H9 (cell line): ENCODE results near the gene DLG2. TPM values are rescaled to one million over a fixed set of nuclear protein-coding genes. Genes with fewer than 3 reads are reported as not detected.

Experiments
- DNase-seq: peaks from one replicate; pipeline ENCODE4 v3.0.0-alpha.2; 2017
- H2AFZ ChIP-seq: one replicate; pipeline ENCODE4 v1.6.1; 2013; ENCODE audit warnings: mild to moderate bottlenecking, low read length, control low read depth, moderate library complexity
- H2AK5ac ChIP-seq: 2 replicates; pipeline ENCODE4 v1.6.1; 2013; ENCODE audit warnings: low read length, control low read depth, mixed read lengths; ENCODE audit not compliant: insufficient read length
- H2BK120ac ChIP-seq: one replicate; pipeline ENCODE4 v1.6.1; 2013; ENCODE audit warnings: low read depth, mild to moderate bottlenecking, low read length, control low read depth, inconsistent platforms; ENCODE audit not compliant: poor library complexity, severe bottlenecking
- H2BK12ac ChIP-seq: 2 replicates; pipeline ENCODE4 v1.6.1; 2013; ENCODE audit warnings: low read length, control low read depth, mixed read lengths, low read depth; ENCODE audit not compliant: insufficient read length
- H2BK15ac ChIP-seq: 2 replicates; pipeline ENCODE4 v1.6.1; 2013; ENCODE audit warnings: low read depth, low read length, control low read depth
- H2BK20ac ChIP-seq: one replicate; pipeline ENCODE4 v1.6.1; 2013; ENCODE audit warnings: low read depth, mild to moderate bottlenecking, low read length, control low read depth, inconsistent platforms; ENCODE audit not compliant: poor library complexity, severe bottlenecking
- H2BK5ac ChIP-seq: 2 replicates; pipeline ENCODE4 v1.6.1; 2013; ENCODE audit warnings: low read length, control low read depth, mixed read lengths; ENCODE audit not compliant: insufficient read length
- H3K14ac ChIP-seq: 2 replicates; pipeline ENCODE4 v1.6.1; 2013; ENCODE audit warnings: low read length, control low read depth; ENCODE audit not compliant: insufficient read depth
- H3K18ac ChIP-seq: 2 replicates; pipeline ENCODE4 v1.6.1; 2013; ENCODE audit warnings: low read depth, mild to moderate bottlenecking, mixed read lengths, low read length, control low read depth; ENCODE audit not compliant: insufficient read length
- H3K23ac ChIP-seq: 2 replicates; pipeline ENCODE4 v1.6.1; 2013; ENCODE audit warnings: low read length, control low read depth, mixed read lengths, low read depth; ENCODE audit not compliant: insufficient read length
- H3K23me2 ChIP-seq: 2 replicates; pipeline ENCODE4 v1.6.1; 2013; ENCODE audit warnings: low read depth, mild to moderate bottlenecking, mixed read lengths, low read length, control low read depth; ENCODE audit not compliant: insufficient read length, poor library complexity, severe bottlenecking
- H3K27ac ChIP-seq: 2 replicates; pipeline ENCODE4 v1.5.1; 2013; ENCODE audit warnings: low read length, control low read depth, mixed read lengths, low read depth; ENCODE audit not compliant: insufficient read length
- H3K27me3 ChIP-seq: 2 replicates; pipeline ENCODE4 v1.6.1; 2013; ENCODE audit warnings: low read length, control low read depth, inconsistent platforms; ENCODE audit not compliant: insufficient read depth
- H3K4ac ChIP-seq: 2 replicates; pipeline ENCODE4 v1.6.1; 2013; ENCODE audit warnings: low read depth, mild to moderate bottlenecking, control low read depth, inconsistent platforms, low read length, moderate library complexity
- H3K4me1 ChIP-seq: 2 replicates; pipeline ENCODE4 v1.6.1; 2013; ENCODE audit warnings: low read length, control low read depth, inconsistent platforms; ENCODE audit not compliant: insufficient read depth
- H3K4me2 ChIP-seq: 2 replicates; pipeline ENCODE4 v1.6.1; 2013; ENCODE audit warnings: low read length, control low read depth, mixed read lengths; ENCODE audit not compliant: insufficient read length, insufficient read depth
- H3K56ac ChIP-seq: 2 replicates; pipeline ENCODE4 v1.6.1; 2013; ENCODE audit warnings: low read depth, mild to moderate bottlenecking, mixed read lengths, low read length, control low read depth; ENCODE audit not compliant: insufficient read length
- H3K79me1 ChIP-seq: 2 replicates; pipeline ENCODE4 v1.6.1; 2013; ENCODE audit warnings: low read depth, mild to moderate bottlenecking, moderate library complexity, low read length, control low read depth, inconsistent platforms; ENCODE audit not compliant: insufficient read depth, poor library complexity, severe bottlenecking
- H3K79me2 ChIP-seq: 2 replicates; pipeline ENCODE4 v1.6.1; 2013; ENCODE audit warnings: low read length, control low read depth, inconsistent platforms; ENCODE audit not compliant: insufficient read depth
- H3K9ac ChIP-seq: 2 replicates; pipeline ENCODE4 v1.6.1; 2013; ENCODE audit warnings: low read length, control low read depth, mixed read lengths; ENCODE audit not compliant: insufficient read length; ENCODE audit errors: extremely low read depth
- H3K9me3 ChIP-seq: one replicate; pipeline ENCODE4 v1.6.1; 2013; ENCODE audit warnings: low read depth, low read length, inconsistent platforms; ENCODE audit not compliant: control insufficient read depth
- H3T11ph ChIP-seq: one replicate; pipeline ENCODE4 v1.6.1; 2013; ENCODE audit warnings: mild to moderate bottlenecking, low read length, control low read depth, inconsistent platforms
- H4K20me1 ChIP-seq: one replicate; pipeline ENCODE4 v1.6.1; 2013; ENCODE audit not compliant: control insufficient read depth, insufficient read length, insufficient read depth
- H4K5ac ChIP-seq: 2 replicates; pipeline ENCODE4 v1.6.1; 2013; ENCODE audit warnings: low read depth, mild to moderate bottlenecking, mixed read lengths, low read length, control low read depth; ENCODE audit not compliant: insufficient read length
- H4K8ac ChIP-seq: replicated peaks from 2 replicates; pipeline ENCODE4 v1.6.1; 2013; ENCODE audit warnings: low read length, control low read depth, mixed read lengths, low read depth; ENCODE audit not compliant: insufficient read length
- H4K91ac ChIP-seq: 2 replicates; pipeline ENCODE4 v1.6.1; 2013; ENCODE audit warnings: low read depth, mild to moderate bottlenecking, moderate library complexity, mixed read lengths, low read length, control low read depth; ENCODE audit not compliant: insufficient read length
- H3K27ac Mint-ChIP-seq, 3 experiments: 2 replicates in 2 of 3; 3 replicates in 1 of 3; pipeline ENCODE4 v1.8.0; 2020 to 2021; ENCODE audit warnings: mixed read lengths in 3 of 3, mild to moderate bottlenecking in 1 of 3, moderate library complexity in 1 of 3
- H3K27me3 Mint-ChIP-seq: 2 replicates; pipeline ENCODE4 v1.8.0; 2021; ENCODE audit warnings: low read depth, mild to moderate bottlenecking, moderate library complexity, mixed read lengths
- H3K36me3 Mint-ChIP-seq, 3 experiments: 2 replicates in 2 of 3; 3 replicates in 1 of 3; pipeline ENCODE4 v1.8.0; 2020 to 2021; ENCODE audit warnings: low read depth in 3 of 3, mixed read lengths in 3 of 3; ENCODE audit not compliant: insufficient read depth in 1 of 3
- H3K4me1 Mint-ChIP-seq, 2 experiments: 2 replicates each; pipeline ENCODE4 v1.8.0; 2020; ENCODE audit warnings: mixed read lengths in 2 of 2
- H3K4me3 Mint-ChIP-seq, 2 experiments: 2 replicates in 1 of 2; 3 replicates in 1 of 2; pipeline ENCODE4 v1.8.0; 2020 to 2021; ENCODE audit warnings: mild to moderate bottlenecking in 2 of 2, mixed read lengths in 2 of 2, moderate library complexity in 1 of 2
- H3K9me3 Mint-ChIP-seq, 2 experiments: 2 replicates in 1 of 2; 3 replicates in 1 of 2; pipeline ENCODE4 v1.8.0; 2020; ENCODE audit warnings: mild to moderate bottlenecking in 2 of 2, mixed read lengths in 2 of 2, moderate library complexity in 1 of 2
- CTCF ChIP-seq: fragments of 200-600 bp; sonication (generic); conservative IDR thresholded peaks from 3 replicates; pipeline ENCODE4 v1.8.0; 2021; ENCODE audit warnings: antibody characterized with exemption, mild to moderate bottlenecking
- WGBS: extraction: QIAGEN DNeasy Blood & Tissue Kit; methylation state at CpG from one replicate; pipeline ENCODE4 v1.1.7; 2013; ENCODE audit warnings: missing lambda C conversion rate, low lambda C conversion rate, mixed read lengths; ENCODE audit not compliant: insufficient read length; ENCODE audit errors: extremely low coverage; 5-methylcytosine and 5-hydroxymethylcytosine counted together
- total RNA-seq: library from RNA; stranded (reverse); gene quantifications from 2 replicates; pipeline ENCODE4 v1.2.1, GENCODE V29; 2021

DLG2 gene
- total RNA-seq, 1 experiment from 2014 or later = 8.0 TPM

DNA sequence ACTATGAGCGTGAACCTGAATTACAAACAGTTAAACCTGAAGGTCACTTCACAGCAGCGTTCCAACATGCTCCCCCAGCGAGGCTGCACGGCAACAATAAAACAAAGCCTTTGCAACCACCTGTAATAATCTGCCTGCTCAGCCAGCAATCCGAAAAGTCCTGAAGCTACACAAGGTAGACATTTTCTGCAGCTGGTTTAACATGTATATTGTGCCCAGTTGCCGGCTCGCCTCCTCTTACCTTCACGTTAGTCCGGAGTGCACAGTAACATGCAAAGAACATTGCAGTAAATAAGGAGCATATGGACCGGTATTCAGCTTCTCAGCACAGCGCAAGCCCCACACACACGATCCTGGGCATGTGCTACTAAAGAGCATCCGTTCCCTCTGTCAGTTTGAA is 704.3 kb downstream of the DLG2 start:
- no peak overlapping the region for H3T11ph ChIP-seq
- Mint-ChIP-seq H3K36me3 (no peaks in the 10 kb centered on the region), H3K27ac (peak overlapping the region; percentile 38 to 94 (median 87); a peak in 6 of 7 replicates), H3K9me3 (no peaks in the 10 kb centered on the region), H3K4me1 (peaks cover 45 to 58% of the 10 kb centered on the region in 2 experiments), H3K4me3 (peak overlapping the region; percentile 51 to 78), H3K27me3 (no peaks in the 10 kb centered on the region; the same call in 1 of the 2 replicates)
- no peak overlapping the region for H4K5ac ChIP-seq
- 0 out of 2 replicates have a peak overlapping the region, but pooled peaks have one; percentile 3 for H3K14ac ChIP-seq
- H3K4ac ChIP-seq = no peak overlapping the region
- H4K91ac ChIP-seq = no peak overlapping the region
- no peak overlapping the region for H3K27ac ChIP-seq
- no peak overlapping the region for H3K9ac ChIP-seq
- H3K23me2 ChIP-seq = peaks cover 4% of the 10 kb centered on the region
- no peak for DNase-seq
- no peak overlapping the region for H2BK5ac ChIP-seq
- H2AFZ ChIP-seq = no peak overlapping the region
- H3K4me2 ChIP-seq = peak overlapping the region; percentile 84
- H3K56ac ChIP-seq = no peak overlapping the region
- H2BK120ac ChIP-seq = no peak overlapping the region
- no peak overlapping the region for H3K23ac ChIP-seq
- peaks cover 9% of the 10 kb centered on the region; the same call in 1 of the 2 replicates for H3K4me1 ChIP-seq
- no peaks in the 10 kb centered on the region for H3K79me1 ChIP-seq
- no peak overlapping the region for H4K8ac ChIP-seq
- no peak overlapping the region for H2BK15ac ChIP-seq
- H2BK20ac ChIP-seq = no peak overlapping the region
- no peaks in the 10 kb centered on the region for H4K20me1 ChIP-seq
- no peak for TF ChIP-seq CTCF
- no peaks in the 10 kb centered on the region for H3K9me3 ChIP-seq
- WGBS = no CpG with 5 or more reads among the region's 13 CpGs
- H3K18ac ChIP-seq = no peak overlapping the region
- no peak overlapping the region for H2AK5ac ChIP-seq
- no peaks in the 10 kb centered on the region for H3K79me2 ChIP-seq
- H3K27me3 ChIP-seq = no peaks in the 10 kb centered on the region
- no peak overlapping the region for H2BK12ac ChIP-seq
